Right lobe of liver (tissue), 6 donors: ENCODE results near the gene STK32B. TPM values are rescaled to one million over a fixed set of nuclear protein-coding genes. Genes with fewer than 3 reads are reported as not detected.

Experiments
- ATAC-seq, 4 donors: fragments of 200-7000 bp; cut with Tn5 transposase; one replicate each; pipeline ENCODE4 v1.9.1; 2020; ENCODE audit warnings: mild to moderate bottlenecking in 4 of 4, moderate library complexity in 4 of 4
- DNase-seq, 3 donors: peaks; one replicate each; pipeline ENCODE4 v3.0.0-alpha.2; 2020
- H3K27ac ChIP-seq, 3 donors: fragments of 200-600 bp; one replicate each; pipeline ENCODE4 v1.8.0; 2022
- H3K27me3 ChIP-seq, 2 donors: fragments of 200-600 bp; one replicate each; pipeline ENCODE4 v1.8.0; 2022
- H3K36me3 ChIP-seq, 4 donors: fragments of 200-600 bp; sonication (generic) in 1 of 4; one replicate each; pipeline versions ENCODE4 v1.5.1 to v1.8.0; 2017 to 2022; ENCODE audit warnings: control low read depth in 1 of 4
- H3K4me1 ChIP-seq, 4 donors: fragments of 200-600 bp; sonication (generic) in 1 of 4; one replicate each; pipeline versions ENCODE4 v1.5.1 to v1.8.0; 2017 to 2022; ENCODE audit warnings: control low read depth in 1 of 4
- H3K4me3 ChIP-seq, 3 donors: fragments of 200-600 bp; one replicate each; pipeline ENCODE4 v1.8.0; 2022
- H3K9me3 ChIP-seq, 4 donors: fragments of 200-600 bp; sonication (generic) in 1 of 4; one replicate each; pipeline versions ENCODE4 v1.5.1 to v1.8.0; 2017 to 2022; ENCODE audit warnings: control low read depth in 1 of 4
- POLR2A ChIP-seq: fragments of 450-650 bp; IDR thresholded peaks from one replicate; pipeline ENCODE4 v1.6.1; 2017; ENCODE audit warnings: antibody characterized with exemption, mild to moderate bottlenecking
- WGBS: methylation state at CpG from one replicate; pipeline ENCODE4 v1.1.6; 2018; ENCODE audit warnings: low coverage, low lambda C conversion rate; ENCODE audit not compliant: insufficient coverage; ENCODE audit errors: missing lambda C conversion rate; 5-methylcytosine and 5-hydroxymethylcytosine counted together
- intact Hi-C, 2 donors: fragments of 100-400 bp; cut with DNase I; formaldehyde crosslinking; loops; one replicate each; pipeline versions ENCODE4 v1.11.2 to v1.14.1; 2022
- total RNA-seq, 6 experiments: library from RNA; depleted of rRNA in 2 of 6; stranded (reverse); fragments of >200 nt in 2 of 6; fragmentation: NEBNext Ultra II Directional in 3 of 6; extraction: Animal tissue kit (Norgen Biotek cat#: 25700) in 3 of 6; gene quantifications; one replicate each; pipeline versions ENCODE4 v1.1.0 to v1.2.4, GENCODE V29; 2016 to 2023
- TF ChIP-seq, protein P1 (sequence below), 4 donors: fragments of 200-600 bp in 3 of 4; fragments of 450-650 bp in 1 of 4; IDR thresholded peaks; one replicate each; pipeline versions ENCODE4 v1.5.1 to v1.8.0; 2016 to 2022; ENCODE audit warnings: antibody characterized with exemption in 4 of 4, mild to moderate bottlenecking in 2 of 4
- donor health status: DM: no; HTN: yes; CAD: no.
- donor health status: DM: no; HTN: no; CAD: no.
- donor health status: DM: no; HTN: no; CAD: no.
- donor health status: DM: no; HTN: yes; CAD: no.
- donor health status: DM: no; HTN: yes; CAD: no.

STK32B gene
- total RNA-seq, 6 experiments from 2014 or later, result 0.05 to 0.07 TPM; not detected in 4

- no peak for ATAC-seq
- 50% methylated on average over 4 of the region's 4 CpGs for WGBS
- TF ChIP-seq POLR2A, result no peak
- TF ChIP-seq, protein P1, sequence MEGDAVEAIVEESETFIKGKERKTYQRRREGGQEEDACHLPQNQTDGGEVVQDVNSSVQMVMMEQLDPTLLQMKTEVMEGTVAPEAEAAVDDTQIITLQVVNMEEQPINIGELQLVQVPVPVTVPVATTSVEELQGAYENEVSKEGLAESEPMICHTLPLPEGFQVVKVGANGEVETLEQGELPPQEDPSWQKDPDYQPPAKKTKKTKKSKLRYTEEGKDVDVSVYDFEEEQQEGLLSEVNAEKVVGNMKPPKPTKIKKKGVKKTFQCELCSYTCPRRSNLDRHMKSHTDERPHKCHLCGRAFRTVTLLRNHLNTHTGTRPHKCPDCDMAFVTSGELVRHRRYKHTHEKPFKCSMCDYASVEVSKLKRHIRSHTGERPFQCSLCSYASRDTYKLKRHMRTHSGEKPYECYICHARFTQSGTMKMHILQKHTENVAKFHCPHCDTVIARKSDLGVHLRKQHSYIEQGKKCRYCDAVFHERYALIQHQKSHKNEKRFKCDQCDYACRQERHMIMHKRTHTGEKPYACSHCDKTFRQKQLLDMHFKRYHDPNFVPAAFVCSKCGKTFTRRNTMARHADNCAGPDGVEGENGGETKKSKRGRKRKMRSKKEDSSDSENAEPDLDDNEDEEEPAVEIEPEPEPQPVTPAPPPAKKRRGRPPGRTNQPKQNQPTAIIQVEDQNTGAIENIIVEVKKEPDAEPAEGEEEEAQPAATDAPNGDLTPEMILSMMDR (IDR thresholded peaks at IDR 0.05), result no peak
- Histone ChIP-seq H3K27me3 (no peaks in the 10 kb centered on the region), H3K36me3 (no peaks in the 10 kb centered on the region), H3K4me3 (no peak overlapping the region), H3K4me1 (no peaks in the 10 kb centered on the region), H3K9me3 (no peaks in the 10 kb centered on the region), H3K27ac (no peak overlapping the region)
- DNase-seq, result no peak
- intact Hi-C loops, result no loop called here
Observed at GRCh38 chr4:5478169-5478568, 426.9 kb downstream of the STK32B start.

DNA sequence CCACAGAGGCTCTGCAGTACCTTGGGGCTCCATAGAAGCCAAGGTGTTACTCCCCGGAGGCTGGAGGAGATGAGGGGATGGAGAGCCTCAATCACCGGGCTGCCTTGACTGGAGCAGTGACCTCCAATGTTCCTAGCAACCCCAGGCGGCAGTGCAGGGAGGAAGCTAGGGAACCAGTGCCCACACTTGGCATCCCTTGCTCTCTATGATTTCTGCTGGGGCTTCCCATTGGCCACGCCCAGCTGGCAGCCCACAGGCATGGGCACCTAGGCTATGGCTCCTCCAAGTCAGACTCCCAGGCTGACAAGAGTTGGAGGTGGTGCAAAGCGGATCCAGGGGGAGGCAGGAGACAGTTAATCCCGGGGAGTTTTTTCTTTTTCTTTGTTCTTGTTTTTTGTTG lies 427.4 kb downstream of the STK32B start:
- intact Hi-C loops, result no loop called here
- WGBS, result 68% methylated on average over 3 of the region's 6 CpGs
- ATAC-seq (no peak), DNase-seq (no peak)
- no peaks in the 10 kb centered on the region for H3K36me3 ChIP-seq
- H3K4me1 ChIP-seq, result no peaks in the 10 kb centered on the region
- H3K4me3 ChIP-seq, result no peak overlapping the region
- H3K9me3 ChIP-seq, result no peaks in the 10 kb centered on the region
- H3K27me3 ChIP-seq, result no peaks in the 10 kb centered on the region
- TF ChIP-seq POLR2A, result no peak
- TF ChIP-seq, protein P1 (IDR thresholded peaks at IDR 0.05), result no peak
- H3K27ac ChIP-seq, result no peak overlapping the region

DNA sequence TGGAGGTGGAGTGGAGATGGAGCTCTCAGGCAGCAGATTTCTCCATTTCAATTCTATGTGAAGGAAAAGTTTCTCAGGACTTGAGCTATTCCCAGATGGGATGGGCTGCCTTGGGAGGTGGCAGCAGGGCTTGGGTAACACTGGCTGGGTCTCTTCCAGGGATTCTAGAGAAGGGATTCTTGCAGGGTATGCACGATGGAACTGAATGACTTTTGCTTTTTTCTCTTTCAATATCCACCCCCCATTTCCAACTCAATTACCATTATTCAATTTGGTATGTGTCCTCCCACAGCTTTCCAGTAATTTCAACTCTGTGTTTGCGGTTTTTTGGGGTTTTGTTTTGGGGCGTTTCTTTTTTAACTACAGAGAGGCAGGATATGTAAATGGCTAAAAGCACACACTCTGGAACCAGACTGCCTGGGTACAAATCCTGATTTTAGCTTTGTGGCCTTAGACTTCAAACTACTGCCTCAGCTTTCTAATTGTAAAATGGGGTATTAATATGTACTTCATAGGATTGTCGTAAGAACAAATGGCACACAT lies 428.3 kb downstream of the STK32B start:
- DNase-seq (no peak), ATAC-seq (no peak)
- Histone ChIP-seq H3K27ac (no peak overlapping the region), H3K4me1 (no peaks in the 10 kb centered on the region), H3K36me3 (no peaks in the 10 kb centered on the region), H3K9me3 (no peaks in the 10 kb centered on the region), H3K4me3 (no peak overlapping the region), H3K27me3 (no peaks in the 10 kb centered on the region)
- TF ChIP-seq, protein P1 (IDR thresholded peaks at IDR 0.05), result no peak
- TF ChIP-seq POLR2A, result no peak
- intact Hi-C loops, result no loop called here
- 75% methylated on average over 4 of the region's 4 CpGs for WGBS

DNA sequence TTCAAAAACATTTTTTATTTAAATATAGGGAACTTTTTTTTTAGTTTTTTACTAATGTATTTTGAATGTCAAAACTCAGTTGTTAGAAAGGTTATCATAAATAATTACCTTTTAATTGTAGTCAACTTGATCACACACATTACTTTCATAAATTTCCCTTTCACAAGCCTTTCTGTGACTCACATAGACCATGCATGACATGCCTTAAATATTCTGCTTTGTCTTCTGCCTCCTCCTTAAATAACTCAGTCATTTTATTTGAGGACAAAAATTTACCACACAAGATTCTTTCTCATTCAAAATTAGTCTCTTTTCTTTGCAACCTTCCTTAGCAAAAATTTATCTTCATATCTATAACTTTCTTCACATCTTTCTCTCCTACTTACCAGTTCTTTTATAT lies 437.1 kb downstream of the STK32B start:
- Histone ChIP-seq H3K9me3 (no peaks in the 10 kb centered on the region), H3K27me3 (no peaks in the 10 kb centered on the region), H3K36me3 (no peaks in the 10 kb centered on the region), H3K27ac (no peak overlapping the region), H3K4me3 (no peak overlapping the region), H3K4me1 (no peaks in the 10 kb centered on the region)
- TF ChIP-seq, protein P1 (IDR thresholded peaks at IDR 0.05), result no peak
- intact Hi-C loops, result no loop called here
- DNase-seq (no peak), ATAC-seq (no peak)

DNA sequence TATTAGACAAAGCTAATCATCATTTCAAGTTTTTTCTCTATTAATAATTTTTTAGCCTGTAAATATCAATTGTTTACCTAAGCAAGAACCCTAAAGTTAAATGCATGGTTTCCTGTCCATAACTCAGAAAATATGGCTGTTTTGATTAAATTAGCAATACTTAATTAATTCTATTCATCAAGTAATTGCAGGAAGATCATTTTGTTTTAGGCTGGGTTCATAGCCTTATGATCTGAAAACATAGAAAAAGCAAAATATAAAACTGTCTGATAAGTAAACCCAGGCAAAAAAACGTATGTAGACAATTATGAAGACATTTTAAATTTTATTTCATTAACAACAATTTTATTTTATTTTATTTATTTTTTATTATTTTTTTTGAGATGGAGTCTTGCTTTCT lies 438.0 kb downstream of the STK32B start:
- H3K9me3 ChIP-seq, result no peaks in the 10 kb centered on the region
- ATAC-seq (no peak), DNase-seq (no peak)
- TF ChIP-seq, protein P1 (IDR thresholded peaks at IDR 0.05), result no peak
- no peak for TF ChIP-seq POLR2A
- H3K4me3 ChIP-seq, result no peak overlapping the region
- no peaks in the 10 kb centered on the region for H3K27me3 ChIP-seq
- no peak overlapping the region for H3K27ac ChIP-seq
- no peaks in the 10 kb centered on the region for H3K36me3 ChIP-seq
- 10% methylated on average over 1 of the region's 1 CpG for WGBS
- no peaks in the 10 kb centered on the region for H3K4me1 ChIP-seq
- intact Hi-C loops, result no loop called here
